GM19238 (cell line): ENCODE results near the gene ASPHD1.
"Not testable (repeated sequence)": the region's sequence is repeated elsewhere in the genome, so short reads cannot be mapped to it uniquely, and the experiment has no call there.

Experiments used
- DNase-seq: peaks from one replicate; pipeline ENCODE4 v3.0.0; 2011; ENCODE audit warnings: low spot score; ENCODE audit not compliant: insufficient read length

Gene ASPHD1

DNA sequence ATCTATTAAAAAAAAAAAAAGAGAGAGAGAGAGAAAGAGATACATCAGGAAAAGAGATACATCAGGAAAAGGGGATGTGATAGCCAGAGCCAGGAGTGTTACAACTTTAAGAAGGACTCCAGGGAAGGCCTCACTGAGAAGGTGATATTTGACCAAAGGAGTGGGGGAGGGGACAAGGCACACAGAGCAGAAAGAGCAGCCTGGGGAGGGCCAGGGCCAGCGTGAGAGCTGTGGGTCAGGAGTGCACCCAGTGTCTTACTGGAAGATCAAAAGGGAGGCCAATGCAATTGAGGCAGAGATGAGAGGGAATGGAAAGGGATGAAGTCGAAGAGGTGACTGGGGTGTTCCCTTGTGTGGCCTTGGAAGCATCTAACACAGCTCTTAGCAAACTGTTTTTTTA lies 7.7 kb downstream of the ASPHD1 start:
- no peak for DNase-seq

DNA sequence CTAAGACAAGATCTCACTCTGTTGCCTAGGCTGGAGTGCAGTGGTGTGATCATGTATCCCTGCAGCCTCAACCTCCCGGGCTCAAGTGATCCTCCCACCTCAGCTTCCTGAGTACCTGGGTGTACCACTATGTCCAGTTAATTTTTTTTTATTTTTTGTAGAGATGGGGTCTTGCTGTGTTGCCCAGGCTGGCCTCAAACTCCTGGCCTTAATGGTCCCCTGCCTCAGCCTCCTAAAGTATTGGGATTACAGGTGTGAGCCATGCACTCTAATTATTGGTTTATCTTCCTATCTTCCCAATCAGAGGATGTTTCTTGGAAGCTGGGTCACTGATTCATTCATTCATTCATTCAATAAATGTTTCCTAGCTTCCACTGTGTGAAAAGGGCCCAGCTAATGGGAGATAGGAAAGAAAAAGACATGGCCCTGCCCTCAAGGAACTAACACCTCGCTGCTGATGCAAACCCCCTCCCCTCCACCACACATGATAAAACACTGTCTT lies 8.5 kb downstream of the ASPHD1 start:
- no peak for DNase-seq

DNA sequence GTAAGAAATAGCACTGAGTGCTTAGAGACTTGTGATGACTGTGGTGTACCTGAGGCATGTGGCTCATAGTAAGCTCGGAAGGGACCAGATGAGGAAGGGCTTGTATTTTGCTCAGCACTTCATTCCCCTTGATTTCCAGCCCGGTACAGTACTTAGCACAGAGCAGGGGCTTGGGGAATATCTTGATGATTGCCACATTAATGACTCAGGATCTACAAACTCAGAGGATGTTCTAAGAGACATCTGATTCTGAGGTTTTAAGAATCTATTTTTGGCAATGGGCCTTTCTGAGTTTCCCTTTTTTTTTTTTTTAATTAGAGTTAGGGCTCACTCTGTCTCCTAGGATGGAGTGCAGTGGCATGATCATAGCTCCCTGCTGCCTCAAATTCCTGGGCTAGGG lies 9.1 kb downstream of the ASPHD1 start:
- DNase-seq, result no peak

DNA sequence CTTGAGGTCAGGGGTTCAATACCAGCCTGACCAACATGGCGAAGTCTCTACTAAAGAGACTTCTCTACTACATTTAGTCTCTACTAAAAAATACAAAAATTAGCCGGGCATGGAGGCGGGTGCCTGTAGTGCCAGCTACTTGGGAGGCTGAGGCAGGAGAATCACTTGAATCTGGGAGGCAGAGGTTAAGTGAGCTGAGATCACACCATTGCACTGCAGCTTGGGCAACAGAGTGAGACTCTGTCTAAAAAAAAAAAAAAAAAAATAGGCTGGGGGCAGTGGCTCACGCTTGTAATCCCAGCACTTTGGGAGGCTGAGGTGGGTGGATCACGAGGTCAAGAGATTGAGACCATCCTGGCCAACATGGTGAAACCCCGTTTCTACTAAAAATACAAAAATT lies 9.6 kb downstream of the ASPHD1 start:
- DNase-seq, result not testable (repeated sequence)

DNA sequence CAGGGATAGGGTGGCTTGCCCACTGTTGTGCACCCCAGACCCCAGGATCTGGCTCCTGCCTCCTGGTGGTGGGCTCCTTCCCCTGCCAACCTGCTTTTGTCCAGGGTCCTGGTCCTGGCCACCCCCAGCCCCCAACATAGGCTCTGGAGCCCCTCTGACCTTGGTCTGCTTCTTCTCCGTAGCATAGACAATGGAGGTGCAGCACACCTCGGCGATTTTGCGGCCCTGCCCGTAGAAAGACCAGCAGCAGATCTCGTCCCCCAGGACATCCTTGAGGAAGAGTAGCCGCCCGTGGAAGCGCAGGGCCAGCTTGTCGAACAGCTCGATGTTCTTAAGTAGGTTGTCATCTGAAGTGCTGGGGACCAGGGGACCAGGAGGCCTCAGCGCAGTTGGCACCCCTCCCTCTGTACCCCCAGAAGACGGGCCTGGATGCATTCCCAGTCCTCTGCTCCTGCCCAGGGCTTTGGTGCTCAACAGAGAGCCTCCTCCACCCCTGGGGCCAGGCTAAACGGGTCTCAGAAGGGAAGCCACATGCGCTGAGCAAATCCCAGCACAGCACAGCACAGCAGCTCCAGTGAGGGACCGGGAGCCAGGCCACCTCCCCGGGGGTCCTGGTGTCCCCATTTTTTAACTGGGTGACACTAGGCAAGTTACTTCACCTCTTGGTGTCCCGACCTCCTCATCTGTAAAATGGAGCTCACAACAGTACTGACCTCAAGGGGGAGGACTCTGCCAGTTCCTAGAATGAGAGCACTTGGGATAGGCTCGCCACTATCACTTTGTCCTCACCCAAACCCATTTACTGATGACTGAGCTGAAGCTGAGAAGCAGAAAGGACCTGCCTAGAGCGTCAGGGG lies 10.8 kb downstream of the ASPHD1 start:
- no peak for DNase-seq

DNA sequence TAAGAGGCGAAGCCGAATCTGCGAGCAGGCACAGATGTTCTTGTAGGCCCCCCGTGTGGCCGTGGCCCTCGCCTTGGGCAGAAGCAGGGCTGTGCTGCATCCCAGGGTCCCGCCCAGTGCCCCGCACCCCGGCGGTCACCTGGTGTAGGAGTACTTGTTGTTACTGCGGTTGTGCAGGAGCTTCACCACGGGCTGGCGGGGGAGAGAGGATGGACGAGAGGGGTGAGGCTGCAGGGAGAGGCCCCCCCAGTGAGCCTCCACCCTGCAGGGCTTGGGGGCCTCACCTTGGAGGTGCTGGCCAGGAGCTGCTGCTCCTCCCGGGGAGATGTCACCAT lies 11.4 kb downstream of the ASPHD1 start:
- no peak for DNase-seq

DNA sequence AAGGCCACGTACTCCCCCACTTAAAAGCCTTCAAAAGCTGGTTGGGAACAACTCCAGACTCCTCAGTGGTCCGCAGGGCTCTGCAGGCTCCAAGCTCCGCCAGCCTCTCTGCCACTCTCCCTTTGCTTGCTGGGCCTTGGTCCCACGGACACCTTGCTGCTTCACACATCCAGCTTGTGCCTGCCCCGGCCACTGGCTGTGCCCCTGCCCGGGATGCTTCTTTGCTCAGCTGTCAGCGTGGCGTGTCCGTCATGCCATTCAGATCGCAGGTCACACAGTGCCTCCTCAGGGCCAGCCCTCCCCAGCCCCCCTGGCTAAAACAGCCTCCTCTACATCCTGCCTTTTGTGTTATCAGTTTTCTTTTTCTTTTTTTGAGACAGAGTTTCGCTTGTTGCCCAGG lies 11.8 kb downstream of the ASPHD1 start:
- DNase-seq, result no peak

DNA sequence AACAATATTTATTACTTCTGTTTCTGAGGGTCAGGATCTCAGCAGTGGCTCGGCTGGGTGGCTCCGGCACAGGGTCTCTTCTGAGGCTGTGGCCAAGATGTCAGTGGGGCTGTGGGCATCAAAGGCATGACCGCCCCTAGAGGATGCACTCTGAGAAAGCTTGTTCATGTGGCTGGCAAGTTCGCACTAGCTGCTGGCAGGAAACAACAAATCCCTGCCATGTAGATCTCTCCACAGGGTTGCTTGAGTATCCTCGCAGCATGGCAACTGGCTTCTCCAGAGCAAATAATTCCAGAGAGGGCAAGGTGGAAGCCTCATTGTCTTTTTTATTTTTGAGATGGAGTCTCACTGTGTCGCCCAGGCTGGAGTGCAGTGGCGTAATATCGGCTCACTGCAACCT lies 13.2 kb downstream of the ASPHD1 start:
- DNase-seq, result no peak

DNA sequence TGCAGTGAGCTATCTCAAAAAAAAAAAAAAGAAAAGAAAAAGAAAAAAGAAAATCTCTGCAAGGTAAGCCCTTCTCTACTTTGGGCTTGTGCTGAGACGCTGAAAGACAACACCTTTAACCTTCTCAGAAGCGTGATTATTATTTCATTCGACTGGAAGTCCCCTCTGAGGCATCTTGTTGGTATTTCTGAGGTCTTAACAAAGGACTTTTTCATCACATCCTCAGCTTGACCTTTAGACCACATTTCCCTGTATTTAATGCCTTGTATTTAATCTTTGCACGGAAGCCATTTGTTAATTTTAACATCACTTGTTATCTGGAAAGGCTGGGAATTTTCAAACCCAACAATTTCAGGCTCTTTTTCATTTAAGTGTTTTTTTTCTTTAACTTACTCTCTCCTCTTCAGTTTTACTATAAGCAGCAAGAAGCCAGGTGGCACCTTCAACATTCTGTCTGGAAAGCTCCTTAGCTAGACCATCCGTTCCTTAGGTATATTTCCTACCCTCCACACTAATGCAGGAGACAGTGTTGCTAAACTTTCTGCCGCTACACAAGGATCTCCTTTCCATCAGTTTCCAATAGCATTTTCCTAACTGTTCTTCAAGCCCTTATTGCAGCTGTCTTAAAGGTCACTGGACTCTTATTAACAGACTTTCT lies 15.4 kb downstream of the ASPHD1 start:
- no peak for DNase-seq

DNA sequence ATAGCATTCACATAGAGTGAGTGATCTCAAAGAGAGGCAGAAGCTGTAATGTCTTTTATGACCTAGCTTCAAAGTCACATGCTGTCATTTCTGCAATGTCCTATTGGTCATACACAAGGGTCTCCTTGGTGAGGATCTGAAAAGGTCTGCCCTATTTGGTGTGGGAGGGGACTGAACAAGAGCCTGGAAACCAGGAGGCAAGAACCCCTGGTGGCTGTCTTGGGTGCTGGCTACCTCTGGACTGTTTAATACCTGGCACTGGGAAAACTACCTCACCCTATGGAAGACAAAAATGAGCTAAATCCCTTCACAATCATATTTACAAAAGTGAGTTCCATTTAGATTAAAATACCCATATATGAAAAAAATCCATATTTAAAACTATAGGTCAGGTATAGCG lies 16.7 kb downstream of the ASPHD1 start:
- DNase-seq, result no peak

DNA sequence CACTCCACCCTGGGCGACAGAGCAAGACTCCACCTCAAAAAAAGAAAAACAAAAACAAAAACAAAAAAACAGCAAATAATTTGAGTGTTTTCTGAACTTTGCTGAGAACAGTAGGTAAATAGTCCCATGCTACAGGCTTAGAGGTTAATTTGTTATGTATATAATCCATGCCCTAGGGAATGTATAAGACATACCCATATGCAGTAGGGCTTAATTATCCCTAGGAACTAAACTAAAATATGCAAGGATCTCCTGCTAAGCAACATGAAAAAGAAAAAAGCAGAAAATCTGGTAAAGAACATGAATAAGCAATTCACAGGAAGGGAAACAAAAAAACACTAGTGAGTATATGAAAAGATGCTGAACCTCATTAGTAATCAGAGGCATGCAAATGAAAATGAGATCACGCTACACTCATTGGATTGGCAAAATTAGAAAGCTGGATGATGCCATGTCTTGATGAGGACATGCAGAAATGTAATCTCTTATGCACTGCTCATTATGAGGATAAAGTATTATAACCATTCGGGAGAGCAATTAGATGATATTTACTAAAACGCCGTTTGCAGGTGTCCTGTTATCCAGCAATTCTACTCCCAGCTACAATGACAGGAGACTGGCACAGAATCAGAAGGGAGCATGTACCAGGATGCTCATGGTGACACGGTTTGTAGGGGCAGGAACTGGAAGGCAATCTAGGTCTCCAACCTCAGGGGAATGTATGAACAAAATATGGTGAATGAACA lies 20.2 kb downstream of the ASPHD1 start:
- no peak for DNase-seq

DNA sequence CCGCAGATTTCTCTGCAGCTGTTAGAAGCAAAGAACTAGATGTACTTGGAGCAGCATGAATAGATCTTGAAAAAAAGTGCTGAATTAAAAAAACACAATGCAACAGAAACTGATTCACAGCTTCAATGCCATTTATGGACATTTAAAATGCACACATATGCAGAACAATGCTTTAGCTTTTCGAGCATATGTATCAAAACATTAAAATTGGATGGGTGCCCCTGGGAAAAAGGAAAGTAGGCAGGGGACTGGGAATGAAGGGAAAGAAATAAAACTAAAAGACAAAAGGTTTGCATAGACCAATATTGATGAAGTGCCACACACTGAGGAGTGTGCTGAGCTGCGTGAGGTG lies 20.7 kb downstream of the ASPHD1 start:
- DNase-seq, result no peak

DNA sequence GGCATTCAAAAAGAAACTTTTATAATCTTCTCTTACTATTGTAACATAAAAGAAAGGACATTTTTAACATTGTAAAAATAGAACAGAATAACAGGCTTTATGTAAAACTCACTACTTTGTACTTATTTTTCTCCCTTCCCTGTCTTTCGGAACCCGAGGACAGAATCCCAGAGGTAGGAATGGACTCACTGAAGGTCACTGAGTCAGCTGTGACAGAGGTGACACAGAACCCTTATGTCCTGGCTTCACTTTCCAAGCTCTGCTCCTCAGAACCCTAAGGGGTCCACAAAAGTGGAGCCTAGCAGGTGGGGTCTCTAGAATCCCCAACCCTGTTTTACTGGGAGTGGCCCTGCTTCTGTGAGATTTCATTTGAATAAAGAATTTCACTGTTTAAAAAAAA lies 22.0 kb downstream of the ASPHD1 start:
- no peak for DNase-seq

DNA sequence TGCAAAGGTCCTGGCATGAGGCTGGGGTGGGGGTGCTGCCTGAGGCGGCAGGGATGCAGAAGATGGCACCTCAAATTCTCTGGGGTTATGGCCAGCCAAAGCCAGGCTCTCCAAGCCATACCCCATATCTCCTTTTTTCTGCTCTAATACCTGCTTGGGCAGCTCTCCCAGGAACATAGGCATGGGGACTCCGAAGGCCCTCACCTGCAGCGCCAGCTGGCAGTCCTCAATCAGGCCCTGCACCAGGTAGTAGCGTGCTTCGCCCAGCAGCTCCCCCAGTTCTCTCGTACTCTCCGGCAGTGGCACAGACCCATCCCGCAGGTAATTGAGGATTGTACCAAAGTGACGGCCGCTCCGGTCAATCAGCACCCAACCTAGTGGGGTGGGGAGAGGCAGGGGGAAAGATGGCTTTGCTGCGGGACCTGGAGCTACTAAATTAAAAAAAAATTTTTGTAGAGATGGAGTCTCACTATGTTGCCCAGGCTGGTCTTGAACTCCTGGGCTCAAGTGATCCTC lies 22.8 kb downstream of the ASPHD1 start:
- no peak for DNase-seq

DNA sequence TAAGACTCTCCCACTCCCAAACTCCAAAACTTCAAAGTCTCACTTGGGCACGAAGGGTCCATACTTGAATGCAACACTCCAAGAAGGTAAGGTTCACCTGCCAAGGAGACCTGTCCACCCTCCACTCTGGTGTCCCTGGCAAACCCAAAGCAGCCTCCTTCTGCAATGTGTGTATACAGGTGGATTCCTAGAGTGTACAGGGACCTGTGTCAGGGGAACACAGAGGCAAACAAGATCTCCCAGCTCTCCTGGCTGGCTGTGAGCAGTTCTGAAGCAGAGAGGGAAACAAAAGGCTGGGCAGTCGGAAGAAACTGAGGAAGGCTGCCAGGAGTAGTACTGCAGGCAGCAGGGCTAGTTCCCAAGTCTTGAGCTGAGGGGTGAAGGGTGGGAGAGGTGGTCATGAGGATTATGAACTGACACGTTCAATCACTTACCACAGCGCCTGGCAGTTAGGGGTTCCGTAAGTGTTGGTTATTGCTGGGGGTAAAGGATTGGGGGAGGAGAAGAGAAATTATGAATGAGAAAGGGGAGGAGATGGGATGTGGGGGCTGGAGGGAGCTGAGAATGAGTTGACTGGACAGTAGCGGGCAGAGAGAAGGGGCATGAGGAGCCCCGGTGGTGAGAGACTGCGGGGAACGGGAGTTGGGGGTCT lies 24.9 kb downstream of the ASPHD1 start:
- DNase-seq, result no peak

DNA sequence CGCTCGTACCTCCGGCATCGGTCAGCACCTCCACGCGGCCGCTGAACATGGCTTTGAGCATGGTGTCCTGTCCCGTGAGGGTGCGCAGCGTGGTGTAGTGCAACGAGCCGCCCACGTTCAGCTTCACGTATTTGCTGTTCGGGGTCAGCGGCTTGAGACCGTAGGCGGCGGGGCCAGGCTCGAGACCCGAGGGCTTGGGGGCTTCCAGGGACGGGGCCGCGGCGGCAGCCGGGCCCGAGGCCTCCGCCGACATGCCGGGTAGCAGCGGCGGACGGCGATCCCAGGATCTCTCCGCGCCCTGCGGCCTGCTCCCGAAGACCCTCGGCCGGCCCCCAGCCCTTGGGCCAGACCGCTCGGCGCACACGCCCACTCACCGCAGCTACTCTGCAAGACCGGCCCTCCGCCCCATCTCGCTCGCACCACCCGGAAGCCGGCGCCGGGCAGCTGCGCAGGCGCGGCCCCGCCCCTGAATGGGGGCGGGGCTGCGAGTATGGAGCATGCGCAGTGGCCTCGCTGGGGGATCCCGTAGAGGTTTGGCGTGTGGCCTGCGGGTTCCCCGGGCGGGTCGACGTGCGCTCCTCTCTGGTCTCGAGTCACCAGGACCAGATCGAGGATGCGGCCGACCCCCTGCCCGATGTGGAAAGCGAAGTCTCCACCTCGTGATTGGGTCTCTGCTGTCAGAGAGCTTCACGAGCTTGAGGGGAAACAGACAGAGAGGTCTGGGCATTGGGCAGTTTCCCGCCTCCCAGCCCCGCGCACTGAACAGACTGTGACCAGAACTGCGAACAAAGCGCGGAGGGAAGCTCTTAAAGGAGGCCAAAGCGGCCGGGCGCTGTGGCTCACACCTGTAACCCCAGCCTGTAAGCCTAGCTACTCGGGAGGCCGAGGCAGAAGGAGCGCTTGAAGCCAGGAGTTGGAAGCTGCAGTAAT lies 25.8 kb downstream of the ASPHD1 start, which contains the start of gene KCTD13:
KCTD13 (minus strand) TSS at position 446 of the 930 bp plus-strand sequence; CDS start at position 253, 193 bp downstream.
- peak; percentile 96 for DNase-seq

DNA sequence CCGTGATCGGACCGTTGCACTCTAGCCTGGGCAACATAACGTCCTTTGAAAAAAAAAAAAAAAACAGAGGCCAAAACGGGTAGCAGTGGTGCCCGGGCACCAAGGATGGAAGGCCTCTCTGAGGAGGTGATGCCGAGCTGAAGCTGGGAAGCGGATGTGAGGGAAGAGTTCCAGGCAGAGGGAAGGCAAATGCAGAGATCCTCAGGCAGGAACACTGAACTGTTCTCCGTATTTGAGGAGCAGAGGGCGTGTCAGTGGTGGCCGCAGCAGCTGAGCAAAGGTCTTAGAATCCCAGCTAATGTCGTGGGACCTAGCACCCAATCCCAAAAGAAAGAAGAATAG lies 26.4 kb downstream of the ASPHD1 start:
- DNase-seq, result no peak

DNA sequence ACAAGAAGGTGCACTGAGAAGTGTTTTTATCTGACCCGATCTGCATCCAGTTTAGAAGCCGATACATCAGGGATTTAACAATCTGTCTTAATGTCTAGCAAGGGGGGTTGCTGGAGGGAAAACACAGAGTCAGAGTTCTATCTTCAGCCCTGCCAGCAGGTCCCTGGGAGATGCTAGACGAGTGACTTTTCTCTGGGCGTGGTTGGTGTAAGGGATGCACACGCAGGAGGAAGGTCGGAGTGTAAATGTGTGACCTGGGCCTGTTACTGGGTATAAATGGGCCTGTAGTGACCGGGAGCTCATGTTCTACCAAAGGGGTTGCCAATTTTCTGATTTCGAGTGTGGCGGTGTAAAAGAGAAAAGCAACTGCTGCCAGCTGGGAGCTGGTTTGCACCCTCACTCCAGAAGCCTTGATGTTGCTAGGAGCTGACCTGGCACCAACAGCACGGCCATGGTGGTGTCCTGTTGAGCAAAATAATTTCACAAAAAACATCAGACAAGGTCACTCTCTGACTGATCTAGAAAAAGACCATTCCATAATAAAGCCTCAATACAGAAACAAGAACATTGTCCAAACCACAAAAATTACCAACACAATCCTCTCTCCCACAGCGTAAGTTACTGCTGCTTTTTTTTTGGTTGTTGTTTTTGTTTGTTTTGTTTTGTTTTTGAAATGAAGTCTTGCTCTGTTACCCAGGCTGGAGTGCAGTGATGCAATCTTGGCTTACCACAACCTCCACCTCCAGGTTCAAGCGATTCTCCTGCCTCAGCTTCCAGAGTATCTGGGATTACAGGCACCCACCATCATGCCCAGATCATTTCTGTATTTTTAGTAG lies 27.0 kb downstream of the ASPHD1 start:
- DNase-seq, result no peak

DNA sequence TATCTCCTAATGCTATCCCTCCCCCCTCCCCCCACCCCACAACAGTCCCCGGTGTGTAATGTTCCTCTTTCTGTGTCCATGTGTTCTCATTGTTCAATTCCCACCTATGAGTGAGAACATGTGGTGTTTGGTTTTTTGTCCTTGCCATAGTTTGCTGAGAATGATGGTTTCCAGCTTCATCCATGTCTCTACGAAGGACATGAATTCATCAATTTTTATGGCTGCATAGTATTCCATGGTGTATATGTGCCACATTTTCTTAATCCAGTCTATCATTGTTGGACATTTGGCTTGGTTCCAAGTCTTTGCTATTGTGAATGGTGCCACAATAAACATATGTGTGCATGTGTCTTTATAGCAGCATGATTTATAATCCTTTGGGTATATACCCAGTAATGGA lies 31.5 kb downstream of the ASPHD1 start:
- not testable (repeated sequence) for DNase-seq

DNA sequence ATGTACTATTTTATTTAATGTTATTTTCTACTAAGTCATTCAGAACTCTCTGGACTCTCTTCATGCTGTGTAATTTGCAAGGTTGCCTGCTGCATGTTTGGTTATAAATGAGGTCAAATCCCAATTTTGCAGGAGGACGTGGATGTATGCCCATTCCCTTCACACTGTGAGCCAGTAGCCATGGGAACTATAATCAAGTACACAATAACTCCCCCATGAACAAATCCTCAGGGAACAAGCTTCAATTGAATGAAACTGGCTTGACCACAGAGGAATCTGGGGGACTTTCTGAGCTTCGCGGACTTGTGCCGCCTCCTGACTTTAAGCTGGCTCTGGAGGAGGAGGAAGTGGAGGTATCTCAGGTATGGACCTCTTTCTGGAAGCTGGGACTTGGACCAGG lies 40.4 kb downstream of the ASPHD1 start:
- no peak for DNase-seq
